HS-5 (cell line): ENCODE data around the gene MAPKAP1.

Experiments used
- DNase-seq: peaks from one replicate; pipeline ENCODE4 v3.0.0-alpha.2; 2012; ENCODE audit warnings: low read depth

MAPKAP1 gene

GRCh38 chr9:125511789-125512660, 195.0 kb downstream of the MAPKAP1 start:
- DNase-seq, result no peak

GRCh38 chr9:125510980-125511379, 196.0 kb downstream of the MAPKAP1 start:
- no peak for DNase-seq

- DNase-seq, result no peak
These were observed 197.5 kb downstream of the MAPKAP1 start for GRCh38 chr9:125509476-125509875.

GRCh38 chr9:125508249-125508648, 198.8 kb downstream of the MAPKAP1 start:
- no peak for DNase-seq

GRCh38 chr9:125507226-125507625, 199.8 kb downstream of the MAPKAP1 start:
- no peak for DNase-seq

GRCh38 chr9:125505988-125506438, 201.0 kb downstream of the MAPKAP1 start:
- DNase-seq, result no peak

GRCh38 chr9:125504616-125505015, 202.4 kb downstream of the MAPKAP1 start:
- DNase-seq, result no peak

- no peak for DNase-seq
These were observed 209.1 kb downstream of the MAPKAP1 start for GRCh38 chr9:125497906-125498305.

GRCh38 chr9:125497478-125497877, 209.5 kb downstream of the MAPKAP1 start:
- no peak for DNase-seq

GRCh38 chr9:125496313-125496834, 210.6 kb downstream of the MAPKAP1 start:
- DNase-seq, result no peak

- DNase-seq, result no peak
These were observed 211.6 kb downstream of the MAPKAP1 start for GRCh38 chr9:125495172-125496119.

- DNase-seq, result no peak
These were observed 212.4 kb downstream of the MAPKAP1 start for GRCh38 chr9:125494653-125494915.

GRCh38 chr9:125493881-125494652, 212.9 kb downstream of the MAPKAP1 start:
- no peak for DNase-seq

- DNase-seq, result no peak
These were observed 213.6 kb downstream of the MAPKAP1 start for GRCh38 chr9:125493384-125493783.

GRCh38 chr9:125492719-125493118, 214.3 kb downstream of the MAPKAP1 start:
- no peak for DNase-seq

- DNase-seq, result no peak
These were observed 219.2 kb downstream of the MAPKAP1 start for GRCh38 chr9:125487842-125488241.

- no peak for DNase-seq
These were observed 220.4 kb downstream of the MAPKAP1 start for GRCh38 chr9:125486576-125486975.

- no peak for DNase-seq
These were observed 220.9 kb downstream of the MAPKAP1 start for GRCh38 chr9:125486152-125486508.

- DNase-seq, result no peak
These were observed 221.4 kb downstream of the MAPKAP1 start for GRCh38 chr9:125485471-125486151.

GRCh38 chr9:125484350-125485282, 222.4 kb downstream of the MAPKAP1 start:
- DNase-seq, result peak; percentile 37
